H1 (cell line): ENCODE data around the gene RBP7.

Source experiments
- CTCF ChIP-seq, 3 experiments: IDR thresholded peaks; 1 replicate in 2 of 3; 2 replicates in 1 of 3; pipeline versions ENCODE4 v1.5.1 to v1.6.1; 2011; ENCODE audit warnings: low read length in 3 of 3, mild to moderate bottlenecking in 3 of 3, inconsistent platforms in 2 of 3, low read depth in 1 of 3, moderate library complexity in 1 of 3; ENCODE audit not compliant: insufficient read depth in 1 of 3; ENCODE audit errors: control extremely low read depth in 1 of 3
- POLR2A ChIP-seq, 2 experiments: IDR thresholded peaks; 1 replicate in 1 of 2; 2 replicates in 1 of 2; pipeline ENCODE4 v1.6.1; 2011; ENCODE audit warnings: low read depth in 2 of 2, low read length in 2 of 2, mild to moderate bottlenecking in 2 of 2; ENCODE audit errors: control extremely low read depth in 1 of 2
- RAD21 ChIP-seq, 2 experiments: IDR thresholded peaks in 1 of 2; conservative IDR thresholded peaks in 1 of 2; 2 replicates each; pipeline ENCODE4 v1.6.1; 2011; ENCODE audit warnings: low read depth in 2 of 2, low read length in 2 of 2, improper control_type of control experiment in 1 of 2, inconsistent platforms in 1 of 2, mild to moderate bottlenecking in 1 of 2, moderate library complexity in 1 of 2

- TF ChIP-seq POLR2A (IDR thresholded peaks at IDR 0.05; ENCODE audit: control extremely low read depth in 1 of 2, low read depth in 2 of 2, low read length in 2 of 2) (no peak), CTCF (IDR thresholded peaks at IDR 0.05; ENCODE audit: control extremely low read depth in 1 of 3, insufficient read depth in 1 of 3, low read depth in 1 of 3, low read length in 3 of 3) (no peak), RAD21 (IDR thresholded peaks at IDR 0.05 in 1 of 2, conservative IDR thresholded peaks at IDR 0.05 in 1 of 2; ENCODE audit: low read depth in 2 of 2, low read length in 2 of 2) (no peak)
Measured at GRCh38 chr1:10057343-10057742, 60.3 kb downstream of the RBP7 start.
